ENCODE data around the gene RSF1.
"Not testable (repeated sequence)": the region's sequence is repeated elsewhere in the genome, so short reads cannot be mapped to it uniquely, and the experiment has no call there.

RSF1 gene

GRCh38 chr11:77820565-77821348 lies at the start of gene RSF1, which contains the start of gene AAMDC:
Gene RSF1 (minus strand): TSS chr11:77820722. CDS start chr11:77820714, 8 bp downstream.
Gene AAMDC (plus strand): TSS chr11:77821144. CDS start chr11:77842497, 21,353 bp downstream.
- DNase-seq (ENCODE audit: low read depth), result peak; percentile 91

- DNase-seq (ENCODE audit: low read depth), result no peak
Observed at GRCh38 chr11:77868744-77869143, 48.2 kb upstream of the RSF1 start.

- no peak for DNase-seq (ENCODE audit: low read depth)
Observed at GRCh38 chr11:77866336-77866735, 45.8 kb upstream of the RSF1 start.

GRCh38 chr11:77865805-77866204 lies 45.3 kb upstream of the RSF1 start:
- DNase-seq (ENCODE audit: low read depth), result no peak

- not testable (repeated sequence) for DNase-seq (ENCODE audit: low read depth)
Observed at GRCh38 chr11:77861444-77861843, 40.9 kb upstream of the RSF1 start.

- DNase-seq (ENCODE audit: low read depth), result not testable (repeated sequence)
Observed at GRCh38 chr11:77857906-77858457, 37.5 kb upstream of the RSF1 start.

- DNase-seq (ENCODE audit: low read depth), result no peak
Observed at GRCh38 chr11:77854838-77855237, 34.3 kb upstream of the RSF1 start.

- DNase-seq (ENCODE audit: low read depth), result no peak
Observed at GRCh38 chr11:77851503-77851902, 31.0 kb upstream of the RSF1 start.

- DNase-seq (ENCODE audit: low read depth), result not testable (repeated sequence)
Observed at GRCh38 chr11:77843700-77844099, 23.2 kb upstream of the RSF1 start.

- peak; percentile 34 for DNase-seq (ENCODE audit: low read depth)
Observed at GRCh38 chr11:77842441-77843121, 22.1 kb upstream of the RSF1 start.

- DNase-seq (ENCODE audit: low read depth), result no peak
Observed at GRCh38 chr11:77833302-77833701, 12.8 kb upstream of the RSF1 start.

GRCh38 chr11:77828926-77829325 lies 8.4 kb upstream of the RSF1 start:
- no peak for DNase-seq (ENCODE audit: low read depth)

- DNase-seq (ENCODE audit: low read depth), result no peak
Observed at GRCh38 chr11:77823775-77824174, 3.3 kb upstream of the RSF1 start.

- DNase-seq (ENCODE audit: low read depth), result not testable (repeated sequence)
Observed at GRCh38 chr11:77822126-77822525, 1.6 kb upstream of the RSF1 start.

GRCh38 chr11:77821349-77821851 lies 878 bp upstream of the RSF1 start:
- no peak for DNase-seq (ENCODE audit: low read depth)

- no peak for DNase-seq (ENCODE audit: low read depth)
Observed at GRCh38 chr11:77819921-77820564, 479 bp downstream of the RSF1 start.

GRCh38 chr11:77819411-77819920 lies 1.1 kb downstream of the RSF1 start:
- DNase-seq (ENCODE audit: low read depth), result peak; percentile 63

GRCh38 chr11:77815459-77815858 lies 5.1 kb downstream of the RSF1 start:
- DNase-seq (ENCODE audit: low read depth), result no peak

GRCh38 chr11:77814848-77815247 lies 5.7 kb downstream of the RSF1 start:
- DNase-seq (ENCODE audit: low read depth), result no peak

GRCh38 chr11:77813256-77813655 lies 7.3 kb downstream of the RSF1 start:
- no peak for DNase-seq (ENCODE audit: low read depth)

- DNase-seq (ENCODE audit: low read depth), result no peak
Observed at GRCh38 chr11:77806993-77807392, 13.5 kb downstream of the RSF1 start.

GRCh38 chr11:77806415-77806814 lies 14.1 kb downstream of the RSF1 start:
- DNase-seq (ENCODE audit: low read depth), result no peak

All from non-pigmented ciliary epithelial cell (primary cell).